Dermis blood vessel endothelial cell (primary cell): ENCODE measurements around the gene UBR4. TPM values are rescaled to one million over a fixed set of nuclear protein-coding genes. Genes with fewer than 3 reads are reported as not detected.
"Not testable (repeated sequence)": the region's sequence is repeated elsewhere in the genome, so short reads cannot be mapped to it uniquely, and the experiment has no call there.

Experiments
- DNase-seq: peaks from one replicate; pipeline ENCODE4 v3.0.0; 2010
- total RNA-seq: library from RNA; depleted of rRNA; stranded (reverse); fragments of >200 nt; gene quantifications from 2 replicates; pipeline ENCODE4 v1.2.3, GENCODE V29; 2014

Gene UBR4
- total RNA-seq, 1 donor from 2014 or later = 95.1 TPM

- no peak for DNase-seq
These were observed 19.6 kb downstream of the UBR4 start for GRCh38 chr1:19190468-19190867.

GRCh38 chr1:19189270-19189669 is 20.8 kb downstream of the UBR4 start:
- no peak for DNase-seq

- no peak for DNase-seq
These were observed 22.2 kb downstream of the UBR4 start for GRCh38 chr1:19187852-19188251.

GRCh38 chr1:19186001-19186400 is 24.1 kb downstream of the UBR4 start:
- DNase-seq = peak; percentile 12

- DNase-seq = no peak
These were observed 27.8 kb downstream of the UBR4 start for GRCh38 chr1:19182223-19182622.

GRCh38 chr1:19180265-19180657 is 29.8 kb downstream of the UBR4 start:
- not testable (repeated sequence) for DNase-seq

- DNase-seq = peak; percentile 76
These were observed 30.3 kb downstream of the UBR4 start for GRCh38 chr1:19179597-19180264.

GRCh38 chr1:19178734-19179398 is 31.2 kb downstream of the UBR4 start:
- DNase-seq = no peak

- no peak for DNase-seq
These were observed 32.3 kb downstream of the UBR4 start for GRCh38 chr1:19177811-19178210.

- peak; percentile 14 for DNase-seq
These were observed 40.4 kb downstream of the UBR4 start for GRCh38 chr1:19169642-19170041.

GRCh38 chr1:19167140-19167539 is 42.9 kb downstream of the UBR4 start:
- DNase-seq = no peak

GRCh38 chr1:19166066-19166465 is 44.0 kb downstream of the UBR4 start:
- DNase-seq = peak; percentile 22

- DNase-seq = no peak
These were observed 44.6 kb downstream of the UBR4 start for GRCh38 chr1:19165501-19165900.

- no peak for DNase-seq
These were observed 45.6 kb downstream of the UBR4 start for GRCh38 chr1:19164274-19165015.

GRCh38 chr1:19163261-19163660 is 46.8 kb downstream of the UBR4 start:
- DNase-seq = peak; percentile 68

- no peak for DNase-seq
These were observed 49.2 kb downstream of the UBR4 start for GRCh38 chr1:19160831-19161230.

- peak; percentile 43 for DNase-seq
These were observed 52.4 kb downstream of the UBR4 start for GRCh38 chr1:19157653-19158052.

GRCh38 chr1:19156676-19157075 is 53.4 kb downstream of the UBR4 start:
- peak; percentile 98 for DNase-seq

- peak; percentile 77 for DNase-seq
These were observed 55.2 kb downstream of the UBR4 start for GRCh38 chr1:19154876-19155275.

- DNase-seq = no peak
These were observed 56.9 kb downstream of the UBR4 start for GRCh38 chr1:19153169-19153568.

- DNase-seq = no peak
These were observed 58.5 kb downstream of the UBR4 start for GRCh38 chr1:19151537-19151936.

GRCh38 chr1:19149736-19150135 is 60.3 kb downstream of the UBR4 start:
- DNase-seq = no peak

GRCh38 chr1:19140465-19140864 is 69.6 kb downstream of the UBR4 start:
- DNase-seq = no peak

- DNase-seq = no peak
These were observed 70.4 kb downstream of the UBR4 start for GRCh38 chr1:19139711-19140110.
